SK-N-SH treated with all-trans-retinoic acid at 6 μM for 48 hours (cell line): ENCODE results near the gene CHD1.

ENCODE experiments used
- ATAC-seq: fragments of 200-7000 bp; cut with Tn5 transposase; 3 replicates; pipeline ENCODE4 v1.9.1; 2020; ENCODE audit warnings: mild to moderate bottlenecking, moderate library complexity
- ARNTL ChIP-seq: fragments of 450-650 bp; formaldehyde crosslinking; IDR thresholded peaks from 2 replicates; pipeline ENCODE4 v1.5.0; 2020; ENCODE audit warnings: low read depth, mild to moderate bottlenecking, moderate library complexity, borderline replicate concordance
- BACH2 ChIP-seq: fragments of 250-450 bp; sonication (Bioruptor Pico); IDR thresholded peaks from 2 replicates; pipeline ENCODE4 v1.9.0; 2021; ENCODE audit warnings: mild to moderate bottlenecking, borderline replicate concordance
- CSDC2 ChIP-seq: fragments of 250-450 bp; sonication (Bioruptor Pico); IDR thresholded peaks from 2 replicates; pipeline ENCODE4 v1.5.0; 2020; ENCODE audit warnings: mild to moderate bottlenecking, moderate library complexity
- CSRNP3 ChIP-seq: fragments of 250-450 bp; sonication (Bioruptor Pico); IDR thresholded peaks from 2 replicates; pipeline ENCODE4 v1.5.1; 2021; ENCODE audit warnings: mild to moderate bottlenecking, moderate library complexity
- ESRRG ChIP-seq: fragments of 250-450 bp; sonication (Bioruptor Pico); IDR thresholded peaks from 2 replicates; pipeline ENCODE4 v1.6.1; 2021; ENCODE audit warnings: mild to moderate bottlenecking
- GLIS3 ChIP-seq: fragments of 250-450 bp; sonication (Bioruptor Pico); IDR thresholded peaks from 2 replicates; pipeline ENCODE4 v1.5.0; 2020; ENCODE audit warnings: mild to moderate bottlenecking, moderate library complexity
- ISL1 ChIP-seq: fragments of 250-450 bp; sonication (Bioruptor Pico); IDR thresholded peaks from 2 replicates; pipeline ENCODE4 v2.1.2; 2022; ENCODE audit warnings: mild to moderate bottlenecking, moderate library complexity
- OSR1 ChIP-seq: fragments of 250-450 bp; sonication (Bioruptor Pico); IDR thresholded peaks from 2 replicates; pipeline ENCODE4 v1.8.0; 2022; ENCODE audit warnings: moderate library complexity, mild to moderate bottlenecking, inconsistent platforms
- PPARA ChIP-seq: fragments of 250-450 bp; sonication (Bioruptor Pico); IDR thresholded peaks from 2 replicates; pipeline ENCODE4 v1.5.0; 2020; ENCODE audit warnings: mild to moderate bottlenecking, borderline replicate concordance
- RARB ChIP-seq: fragments of 250-450 bp; sonication (Bioruptor Pico); IDR thresholded peaks from 2 replicates; pipeline ENCODE4 v1.8.0; 2021; ENCODE audit warnings: mild to moderate bottlenecking, moderate library complexity
- SNAI2 ChIP-seq: fragments of 250-450 bp; sonication (Bioruptor Pico); IDR thresholded peaks from 2 replicates; pipeline ENCODE4 v1.5.0; 2020; ENCODE audit warnings: mild to moderate bottlenecking, moderate library complexity
- TCF4 ChIP-seq: fragments of 250-450 bp; sonication (Bioruptor Pico); IDR thresholded peaks from 2 replicates; pipeline ENCODE4 v1.8.0; 2021; ENCODE audit warnings: mild to moderate bottlenecking, moderate library complexity, borderline replicate concordance
- ZFP30 ChIP-seq: fragments of 450-650 bp; formaldehyde crosslinking; IDR thresholded peaks from 2 replicates; pipeline ENCODE4 v1.5.0; 2022; ENCODE audit warnings: mild to moderate bottlenecking, moderate library complexity
- ZNF565 ChIP-seq: fragments of 450-650 bp; formaldehyde crosslinking; conservative IDR thresholded peaks from 2 replicates; pipeline ENCODE4 v1.5.0; 2020; ENCODE audit warnings: low read depth, mild to moderate bottlenecking, moderate library complexity
- ZNF70 ChIP-seq: fragments of 450-650 bp; formaldehyde crosslinking; IDR thresholded peaks from 2 replicates; pipeline ENCODE4 v1.5.0; 2020; ENCODE audit warnings: mild to moderate bottlenecking, moderate library complexity
- ZNF8 ChIP-seq: fragments of 450-650 bp; formaldehyde crosslinking; IDR thresholded peaks from 2 replicates; pipeline ENCODE4 v1.5.0; 2020; ENCODE audit warnings: mild to moderate bottlenecking, moderate library complexity
- TF ChIP-seq, protein P1 (sequence below): fragments of 250-450 bp; sonication (Bioruptor Pico); IDR thresholded peaks from 2 replicates; pipeline ENCODE4 v1.8.0; 2020; ENCODE audit warnings: mild to moderate bottlenecking, moderate library complexity, borderline replicate concordance
- TF ChIP-seq, protein P2 (sequence below): fragments of 250-450 bp; sonication (Bioruptor Pico); IDR thresholded peaks from 2 replicates; pipeline ENCODE4 v1.5.0; 2020; ENCODE audit warnings: mild to moderate bottlenecking, moderate library complexity
- TF ChIP-seq, protein P3 (sequence below): fragments of 250-450 bp; sonication (Bioruptor Pico); IDR thresholded peaks from 2 replicates; pipeline ENCODE4 v1.5.1; 2020; ENCODE audit warnings: low read depth, mild to moderate bottlenecking, moderate library complexity

CHD1 gene

GRCh38 chr5:98964621-98965020, 35.8 kb upstream of the CHD1 start (continued):
- TF ChIP-seq, protein P1, sequence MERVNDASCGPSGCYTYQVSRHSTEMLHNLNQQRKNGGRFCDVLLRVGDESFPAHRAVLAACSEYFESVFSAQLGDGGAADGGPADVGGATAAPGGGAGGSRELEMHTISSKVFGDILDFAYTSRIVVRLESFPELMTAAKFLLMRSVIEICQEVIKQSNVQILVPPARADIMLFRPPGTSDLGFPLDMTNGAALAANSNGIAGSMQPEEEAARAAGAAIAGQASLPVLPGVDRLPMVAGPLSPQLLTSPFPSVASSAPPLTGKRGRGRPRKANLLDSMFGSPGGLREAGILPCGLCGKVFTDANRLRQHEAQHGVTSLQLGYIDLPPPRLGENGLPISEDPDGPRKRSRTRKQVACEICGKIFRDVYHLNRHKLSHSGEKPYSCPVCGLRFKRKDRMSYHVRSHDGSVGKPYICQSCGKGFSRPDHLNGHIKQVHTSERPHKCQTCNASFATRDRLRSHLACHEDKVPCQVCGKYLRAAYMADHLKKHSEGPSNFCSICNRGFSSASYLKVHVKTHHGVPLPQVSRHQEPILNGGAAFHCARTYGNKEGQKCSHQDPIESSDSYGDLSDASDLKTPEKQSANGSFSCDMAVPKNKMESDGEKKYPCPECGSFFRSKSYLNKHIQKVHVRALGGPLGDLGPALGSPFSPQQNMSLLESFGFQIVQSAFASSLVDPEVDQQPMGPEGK (CRISPR knock-in tag) = no peak
- TF ChIP-seq ZFP30 (CRISPR knock-in tag) = no peak

GRCh38 chr5:98963019-98963418, 34.2 kb upstream of the CHD1 start:
- ATAC-seq = no peak

DNA sequence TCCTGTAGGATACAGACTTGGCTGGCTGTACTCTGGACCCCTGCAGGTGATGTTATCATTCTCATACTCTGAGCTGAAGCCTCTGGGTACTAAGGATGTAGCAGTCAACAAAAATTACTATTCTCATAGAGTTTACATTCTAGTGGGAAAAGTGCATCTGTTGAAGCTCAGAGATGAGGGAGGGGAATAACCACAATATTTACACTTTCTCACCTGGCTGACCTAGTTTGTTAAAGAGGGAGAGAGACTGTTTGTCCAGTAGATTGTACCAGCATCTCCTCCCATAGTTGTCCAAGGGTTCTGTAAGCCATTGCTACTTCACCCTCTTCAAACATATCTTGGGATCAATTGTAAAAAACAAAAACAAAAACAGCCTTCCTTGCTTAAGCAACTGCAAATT, 33.8 kb upstream of the CHD1 start:
- TF ChIP-seq ARNTL (CRISPR knock-in tag) (no peak), SNAI2 (CRISPR knock-in tag) (no peak), ZNF8 (CRISPR knock-in tag) (no peak), ISL1 (no peak), PPARA (CRISPR knock-in tag) (no peak), CSDC2 (no peak), RARB (no peak), OSR1 (CRISPR knock-in tag) (no peak), GLIS3 (CRISPR knock-in tag) (no peak), ZNF565 (no peak)
- TF ChIP-seq, protein P2, sequence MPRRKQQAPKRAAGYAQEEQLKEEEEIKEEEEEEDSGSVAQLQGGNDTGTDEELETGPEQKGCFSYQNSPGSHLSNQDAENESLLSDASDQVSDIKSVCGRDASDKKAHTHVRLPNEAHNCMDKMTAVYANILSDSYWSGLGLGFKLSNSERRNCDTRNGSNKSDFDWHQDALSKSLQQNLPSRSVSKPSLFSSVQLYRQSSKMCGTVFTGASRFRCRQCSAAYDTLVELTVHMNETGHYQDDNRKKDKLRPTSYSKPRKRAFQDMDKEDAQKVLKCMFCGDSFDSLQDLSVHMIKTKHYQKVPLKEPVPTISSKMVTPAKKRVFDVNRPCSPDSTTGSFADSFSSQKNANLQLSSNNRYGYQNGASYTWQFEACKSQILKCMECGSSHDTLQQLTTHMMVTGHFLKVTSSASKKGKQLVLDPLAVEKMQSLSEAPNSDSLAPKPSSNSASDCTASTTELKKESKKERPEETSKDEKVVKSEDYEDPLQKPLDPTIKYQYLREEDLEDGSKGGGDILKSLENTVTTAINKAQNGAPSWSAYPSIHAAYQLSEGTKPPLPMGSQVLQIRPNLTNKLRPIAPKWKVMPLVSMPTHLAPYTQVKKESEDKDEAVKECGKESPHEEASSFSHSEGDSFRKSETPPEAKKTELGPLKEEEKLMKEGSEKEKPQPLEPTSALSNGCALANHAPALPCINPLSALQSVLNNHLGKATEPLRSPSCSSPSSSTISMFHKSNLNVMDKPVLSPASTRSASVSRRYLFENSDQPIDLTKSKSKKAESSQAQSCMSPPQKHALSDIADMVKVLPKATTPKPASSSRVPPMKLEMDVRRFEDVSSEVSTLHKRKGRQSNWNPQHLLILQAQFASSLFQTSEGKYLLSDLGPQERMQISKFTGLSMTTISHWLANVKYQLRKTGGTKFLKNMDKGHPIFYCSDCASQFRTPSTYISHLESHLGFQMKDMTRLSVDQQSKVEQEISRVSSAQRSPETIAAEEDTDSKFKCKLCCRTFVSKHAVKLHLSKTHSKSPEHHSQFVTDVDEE (CRISPR knock-in tag) = no peak
- TF ChIP-seq, protein P3, sequence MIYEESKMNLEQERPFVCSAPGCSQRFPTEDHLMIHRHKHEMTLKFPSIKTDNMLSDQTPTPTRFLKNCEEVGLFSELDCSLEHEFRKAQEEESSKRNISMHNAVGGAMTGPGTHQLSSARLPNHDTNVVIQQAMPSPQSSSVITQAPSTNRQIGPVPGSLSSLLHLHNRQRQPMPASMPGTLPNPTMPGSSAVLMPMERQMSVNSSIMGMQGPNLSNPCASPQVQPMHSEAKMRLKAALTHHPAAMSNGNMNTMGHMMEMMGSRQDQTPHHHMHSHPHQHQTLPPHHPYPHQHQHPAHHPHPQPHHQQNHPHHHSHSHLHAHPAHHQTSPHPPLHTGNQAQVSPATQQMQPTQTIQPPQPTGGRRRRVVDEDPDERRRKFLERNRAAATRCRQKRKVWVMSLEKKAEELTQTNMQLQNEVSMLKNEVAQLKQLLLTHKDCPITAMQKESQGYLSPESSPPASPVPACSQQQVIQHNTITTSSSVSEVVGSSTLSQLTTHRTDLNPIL (CRISPR knock-in tag) = no peak
- ATAC-seq = no peak

More at GRCh38 chr5:98963019-98963418, 34.2 kb upstream of the CHD1 start:
- TF ChIP-seq ZNF565 = no peak
- TF ChIP-seq, protein P2 (CRISPR knock-in tag) = no peak
- no peak for TF ChIP-seq ESRRG (CRISPR knock-in tag)
- TF ChIP-seq, protein P1 (CRISPR knock-in tag) = no peak
- no peak for TF ChIP-seq ZNF8 (CRISPR knock-in tag)
- no peak for TF ChIP-seq CSDC2
- TF ChIP-seq SNAI2 (CRISPR knock-in tag) = no peak
- TF ChIP-seq ZFP30 (CRISPR knock-in tag) = no peak
- TF ChIP-seq CSRNP3 (CRISPR knock-in tag) = no peak
- no peak for TF ChIP-seq TCF4 (CRISPR knock-in tag)
- TF ChIP-seq BACH2 = no peak
- no peak for TF ChIP-seq ZNF70 (CRISPR knock-in tag)
